COLO668 (cell line): ENCODE results near the gene DDX51.
"Not testable (repeated sequence)": the region's sequence is repeated elsewhere in the genome, so short reads cannot be mapped to it uniquely, and the experiment has no call there.

Source experiments
- DNase-seq: peaks from one replicate; lab custom pipeline; 2025; ENCODE audit not compliant: unreplicated experiment; lab: John Stamatoyannopoulos, UW

Gene DDX51

GRCh38 chr12:132154941-132155770, 11.0 kb upstream of the DDX51 start:
- DNase-seq, result no peak

GRCh38 chr12:132154341-132154761, 10.2 kb upstream of the DDX51 start:
- peak; percentile 4 for DNase-seq

- peak; percentile 71 for DNase-seq
These were observed 9.6 kb upstream of the DDX51 start for GRCh38 chr12:132153501-132154340.

GRCh38 chr12:132152953-132153352, 8.8 kb upstream of the DDX51 start:
- DNase-seq, result no peak

GRCh38 chr12:132152411-132152821, 8.3 kb upstream of the DDX51 start:
- DNase-seq, result no peak

- DNase-seq, result no peak
These were observed 7.8 kb upstream of the DDX51 start for GRCh38 chr12:132151766-132152410.

- DNase-seq, result no peak
These were observed 7.1 kb upstream of the DDX51 start for GRCh38 chr12:132151145-132151765.

GRCh38 chr12:132150780-132151144, 6.6 kb upstream of the DDX51 start:
- no peak for DNase-seq

GRCh38 chr12:132149526-132149925, 5.4 kb upstream of the DDX51 start:
- DNase-seq, result not testable (repeated sequence)

GRCh38 chr12:132148368-132149045, 4.4 kb upstream of the DDX51 start:
- no peak for DNase-seq

- DNase-seq, result no peak
These were observed 3.6 kb upstream of the DDX51 start for GRCh38 chr12:132147423-132148367.

GRCh38 chr12:132146772-132147422, 2.8 kb upstream of the DDX51 start:
- no peak for DNase-seq

GRCh38 chr12:132146098-132146497, 2.0 kb upstream of the DDX51 start:
- DNase-seq, result no peak

- no peak for DNase-seq
These were observed 1.2 kb upstream of the DDX51 start for GRCh38 chr12:132145334-132145733.

GRCh38 chr12:132144810-132145168, 670 bp upstream of the DDX51 start:
- DNase-seq, result peak; percentile 17

GRCh38 chr12:132143336-132144071, 615 bp downstream of the DDX51 start:
- peak; percentile 14 for DNase-seq

GRCh38 chr12:132142679-132143335, 1.3 kb downstream of the DDX51 start:
- no peak for DNase-seq
